ENCODE measurements around the gene NTRK3.
"Not testable (repeated sequence)": the region's sequence is repeated elsewhere in the genome, so short reads cannot be mapped to it uniquely, and the experiment has no call there.

NTRK3 gene

DNA sequence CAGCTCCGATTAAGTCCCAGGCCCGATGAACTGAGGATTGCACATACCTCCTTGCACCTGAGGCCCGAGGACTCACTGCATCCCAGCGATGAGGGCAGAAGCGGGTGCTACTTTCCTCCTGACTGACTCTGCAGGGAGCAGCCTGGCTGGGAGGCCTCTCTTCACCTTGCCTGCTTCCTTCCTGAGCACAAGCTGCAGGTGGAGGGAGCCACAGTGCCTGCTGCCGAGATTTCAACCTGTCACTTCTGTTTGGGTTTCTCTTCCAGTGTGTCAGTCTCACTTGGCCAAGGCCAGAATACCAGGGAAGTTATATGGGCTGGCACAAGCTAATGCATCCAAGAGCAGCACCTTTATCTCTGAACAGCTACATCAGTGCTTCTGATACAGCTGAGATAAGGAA, 185.4 kb downstream of the NTRK3 start:
- DNase-seq: no peak

DNA sequence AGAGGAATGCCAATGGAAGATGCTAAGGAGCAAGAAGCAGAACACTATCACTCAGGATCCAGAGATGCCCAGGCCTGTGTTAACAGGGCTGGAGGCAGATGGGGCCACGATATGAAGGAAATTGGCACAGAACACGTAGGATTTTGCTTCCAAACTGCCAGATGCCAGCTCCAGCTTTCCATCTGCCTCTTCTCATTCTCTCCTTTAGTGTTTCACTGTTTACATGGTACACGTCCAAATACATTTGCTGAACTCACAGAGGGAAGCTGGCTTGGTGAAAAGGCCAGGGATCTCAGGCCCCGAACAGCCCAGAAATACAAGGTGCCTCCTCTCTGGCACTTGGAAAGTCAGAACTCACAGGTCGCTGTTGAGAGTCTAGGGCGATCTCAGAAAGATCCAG, 187.0 kb downstream of the NTRK3 start:
- no peak for DNase-seq

DNA sequence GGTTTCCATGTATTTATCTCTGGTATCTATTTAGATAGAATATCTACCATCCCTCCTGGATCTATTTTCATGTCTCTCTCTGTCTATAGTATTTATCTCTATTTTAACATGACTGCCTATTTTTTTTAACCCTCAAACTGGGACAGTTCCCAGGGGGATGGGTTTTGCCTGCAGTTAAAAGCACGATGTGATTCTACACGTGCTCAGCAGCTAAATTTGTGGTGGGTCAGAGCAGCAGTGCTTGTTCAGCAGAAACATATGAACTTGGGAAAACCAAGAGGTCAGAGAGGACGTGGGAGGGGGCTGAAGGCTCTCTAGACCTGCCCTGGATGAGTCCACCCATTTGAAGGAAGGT, 189.2 kb downstream of the NTRK3 start:
- DNase-seq: no peak

DNA sequence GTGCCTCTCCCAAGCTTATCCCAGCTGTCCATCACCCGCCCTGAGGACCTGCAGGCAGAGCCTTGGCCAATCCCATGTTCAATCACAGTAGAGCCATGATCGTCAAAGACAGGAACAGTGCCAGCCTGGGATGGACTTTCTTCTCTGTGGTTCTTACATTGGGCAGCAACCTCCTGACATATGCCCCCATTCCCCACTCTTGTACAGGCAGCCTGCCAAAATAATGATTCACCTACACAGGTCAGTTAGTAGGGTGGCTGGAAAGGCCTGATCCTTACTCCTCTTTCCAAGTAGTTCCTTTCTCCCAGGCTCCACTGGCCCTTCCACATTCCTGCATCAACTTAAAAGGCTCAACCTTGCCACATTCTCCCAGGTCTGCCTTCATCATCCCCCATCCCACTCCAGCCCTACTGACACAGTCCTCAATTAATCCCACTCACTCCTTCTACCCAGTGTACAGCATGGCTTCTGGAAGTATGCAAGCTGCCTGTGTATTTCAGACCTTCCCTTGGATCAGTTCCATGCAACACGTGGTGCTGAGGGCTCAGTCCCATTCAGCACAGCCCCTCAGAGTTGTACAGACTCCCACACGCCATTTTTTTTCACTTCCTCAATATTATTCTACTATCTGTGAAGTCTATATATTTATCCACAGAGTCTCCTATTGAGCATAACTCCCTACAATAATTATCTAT, 189.8 kb downstream of the NTRK3 start:
- no peak for DNase-seq

DNA sequence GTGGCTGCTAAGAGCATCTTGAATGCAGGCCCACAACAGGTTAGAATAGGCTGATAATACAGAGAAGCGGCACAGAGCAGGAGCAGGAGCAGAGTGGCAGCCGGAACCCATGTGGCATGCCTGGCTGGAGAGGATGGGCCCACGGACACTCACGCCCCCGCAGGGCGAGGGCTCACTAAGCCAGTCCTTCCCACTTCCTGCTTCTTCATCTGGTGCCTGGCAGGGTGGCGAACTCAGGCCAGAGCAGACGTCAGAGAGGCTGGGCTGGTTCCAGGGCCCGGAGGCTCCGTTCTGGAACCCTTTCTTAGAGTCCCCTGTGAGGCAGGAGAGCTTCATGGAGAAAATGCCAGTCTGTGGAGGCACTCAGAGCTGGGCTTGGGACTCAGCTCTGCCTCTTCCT, 195.1 kb downstream of the NTRK3 start:
- DNase-seq: no peak

DNA sequence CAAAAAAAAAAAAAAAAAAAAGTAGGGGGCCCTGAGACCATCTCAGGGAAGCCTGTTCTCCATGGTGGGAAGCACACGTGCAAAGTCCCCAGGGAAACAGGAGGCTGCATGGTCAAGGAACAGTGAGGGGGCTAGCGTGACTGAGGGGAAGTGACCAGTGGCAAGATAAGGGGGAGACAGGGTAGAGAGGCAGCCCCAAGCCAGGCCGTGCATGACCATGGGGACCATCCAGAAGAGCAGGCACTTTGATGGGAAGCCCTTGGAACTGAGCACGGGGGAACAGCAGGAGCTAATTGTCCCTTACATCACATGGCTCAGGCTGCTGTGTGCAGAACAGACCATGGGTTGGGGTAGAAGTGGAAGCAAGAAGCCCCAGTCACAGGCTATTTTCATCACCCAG, 196.2 kb downstream of the NTRK3 start:
- no peak for DNase-seq

DNA sequence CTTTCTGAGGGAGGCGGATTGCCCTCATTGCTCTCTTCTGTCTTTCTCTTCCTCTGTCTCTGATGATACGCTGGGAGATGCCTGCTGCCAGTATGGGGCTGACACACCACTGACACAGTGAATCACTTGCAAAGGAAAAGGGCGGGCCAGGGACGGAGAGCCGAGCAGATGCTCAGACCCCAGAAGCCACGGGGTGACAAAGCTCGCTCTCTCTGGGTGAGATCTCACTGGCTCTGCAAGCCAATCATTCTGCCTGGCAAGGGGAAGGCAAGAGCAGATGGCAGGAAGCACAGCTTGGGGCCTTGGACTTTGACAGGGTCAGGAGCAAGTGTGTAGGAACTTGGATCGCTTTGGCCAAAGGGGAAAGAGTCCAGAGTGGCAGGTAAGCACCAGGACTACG, 198.7 kb downstream of the NTRK3 start:
- no peak for DNase-seq

DNA sequence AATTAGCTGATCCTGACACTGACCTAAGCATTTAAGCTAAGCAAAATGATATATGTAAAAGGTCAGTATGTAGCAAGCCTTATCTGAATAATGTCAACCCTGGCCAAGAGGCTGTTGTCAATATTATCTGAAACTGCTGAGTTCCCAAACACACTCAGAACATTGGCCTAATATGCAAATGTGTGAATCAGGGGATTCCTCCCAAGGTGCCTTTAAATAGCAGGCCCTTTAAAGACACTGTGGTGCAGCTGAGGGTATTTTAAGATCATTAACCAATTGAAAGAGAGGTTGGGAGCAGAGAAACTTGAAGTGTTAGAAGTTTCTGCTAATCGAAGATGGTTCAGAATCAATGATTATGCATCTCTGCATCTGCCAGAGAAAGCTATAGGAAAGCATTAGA, 207.0 kb downstream of the NTRK3 start:
- no peak for DNase-seq

DNA sequence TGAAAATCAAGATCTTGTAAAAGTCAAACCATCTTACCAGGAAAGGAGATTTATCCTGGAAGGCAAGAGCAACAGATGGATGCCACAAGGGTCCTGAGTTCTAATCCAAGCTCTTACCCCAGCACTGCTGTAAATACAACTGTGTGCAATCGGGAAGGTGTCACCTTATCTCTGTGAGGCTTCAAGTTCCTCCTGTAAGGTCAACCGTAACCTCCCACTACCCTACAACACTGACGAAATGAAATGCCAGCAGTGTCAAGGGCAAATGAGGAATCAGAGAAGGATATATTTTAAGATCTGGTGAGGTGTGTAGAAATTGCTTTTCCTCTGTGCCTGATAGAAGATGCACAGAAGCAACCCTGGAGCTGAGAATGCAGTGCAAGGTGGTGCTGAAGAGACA, 207.8 kb downstream of the NTRK3 start:
- DNase-seq: no peak

DNA sequence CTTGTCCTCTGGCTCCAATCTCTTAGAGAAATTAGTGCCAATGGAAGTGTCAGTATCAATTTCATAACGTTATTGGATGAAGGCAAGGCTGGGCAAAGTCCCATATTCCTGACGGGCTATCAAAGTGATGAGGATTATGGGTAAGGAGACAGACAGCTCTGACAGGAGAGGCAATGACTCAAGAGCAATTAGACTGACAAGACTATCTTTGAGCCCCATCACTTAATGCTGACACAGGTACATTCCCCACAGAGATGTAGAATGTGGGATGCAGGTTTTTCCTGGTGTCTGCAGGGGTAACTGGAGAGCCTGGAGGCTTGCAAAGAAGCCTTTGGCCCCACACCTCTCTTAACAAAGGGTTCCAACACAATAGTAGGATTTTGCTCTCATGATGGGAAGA, 208.3 kb downstream of the NTRK3 start:
- DNase-seq: no peak

DNA sequence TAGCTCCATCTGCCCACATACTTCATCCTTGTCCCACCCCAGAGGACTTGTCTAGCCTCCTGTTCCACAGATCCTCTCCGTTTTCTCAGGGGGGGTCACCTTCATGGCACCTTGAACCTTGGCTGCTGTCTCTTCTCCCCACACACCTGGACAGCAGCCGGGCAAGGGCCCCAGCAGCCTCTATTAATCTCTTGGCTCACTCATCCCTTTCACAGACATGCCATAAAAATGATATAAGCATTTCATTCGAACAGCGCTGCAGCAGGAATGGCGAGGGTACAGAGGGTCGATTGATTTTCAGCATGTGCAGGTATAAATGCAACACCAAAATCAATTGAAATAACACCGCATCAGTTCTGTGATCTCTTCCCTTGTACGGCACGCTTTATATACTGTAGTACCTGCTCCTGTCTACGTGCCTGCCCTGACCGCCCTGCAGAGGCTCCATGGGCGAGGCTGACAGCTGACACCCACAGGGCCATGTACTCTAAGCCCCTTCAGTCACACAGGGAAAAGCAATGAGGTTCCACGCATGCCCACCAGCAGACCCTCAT, 209.9 kb downstream of the NTRK3 start:
- DNase-seq: no peak

DNA sequence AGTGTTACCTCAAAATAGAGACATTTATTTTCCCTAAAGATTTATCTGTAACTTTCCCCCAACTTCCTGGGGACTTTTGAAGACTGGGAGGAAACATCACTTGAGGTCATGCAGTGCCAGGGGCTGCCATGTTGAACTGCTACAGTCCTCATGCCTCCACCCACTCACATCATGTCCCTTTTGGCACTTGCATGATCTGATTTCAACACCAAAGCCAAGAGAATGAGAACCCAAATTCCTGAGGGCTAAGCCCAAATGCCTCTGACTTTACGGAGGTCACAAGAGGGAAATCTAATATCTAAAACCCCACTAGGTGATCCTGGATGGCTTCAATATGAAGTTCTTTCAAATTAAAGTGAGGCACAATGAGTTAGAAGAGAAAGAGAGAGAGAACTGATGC, 213.1 kb downstream of the NTRK3 start:
- no peak for DNase-seq

DNA sequence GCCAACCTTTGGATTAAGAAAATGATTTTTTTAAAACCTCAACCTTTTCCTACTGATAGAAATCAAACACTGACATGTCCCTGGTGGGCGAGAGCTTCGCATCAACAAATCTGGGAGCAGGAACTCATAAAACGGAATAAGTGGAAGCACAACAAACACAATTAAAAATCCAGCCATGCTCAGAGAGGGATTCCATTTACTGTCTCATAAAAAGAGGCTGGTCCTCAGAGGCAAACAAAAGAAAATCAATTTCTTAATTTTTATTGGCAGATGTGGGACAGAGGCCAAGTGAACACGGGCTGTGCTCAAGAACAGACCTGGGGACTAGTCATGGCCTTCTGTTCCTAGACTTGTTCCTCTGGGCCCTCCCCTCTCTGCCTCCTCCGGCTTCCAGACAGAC, 214.5 kb downstream of the NTRK3 start:
- no peak for DNase-seq

DNA sequence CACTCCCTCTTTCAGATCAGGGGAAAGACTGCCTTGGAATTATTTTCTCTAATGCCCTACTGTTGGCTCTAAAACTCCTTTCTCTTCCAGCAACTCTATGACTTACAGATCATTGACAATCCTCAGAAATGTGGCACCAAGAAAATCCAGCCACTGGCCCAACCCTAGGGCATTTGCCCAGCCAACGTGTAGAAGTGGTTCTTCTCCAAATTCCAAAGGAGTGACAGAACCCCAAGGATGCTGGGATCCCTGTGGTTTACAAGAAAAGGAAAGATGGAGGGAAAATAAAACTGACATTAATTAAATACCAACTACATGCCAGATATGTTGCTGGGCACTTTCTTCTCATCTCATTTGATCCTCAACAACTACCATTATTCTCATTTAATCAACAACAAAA, 216.0 kb downstream of the NTRK3 start:
- no peak for DNase-seq

DNA sequence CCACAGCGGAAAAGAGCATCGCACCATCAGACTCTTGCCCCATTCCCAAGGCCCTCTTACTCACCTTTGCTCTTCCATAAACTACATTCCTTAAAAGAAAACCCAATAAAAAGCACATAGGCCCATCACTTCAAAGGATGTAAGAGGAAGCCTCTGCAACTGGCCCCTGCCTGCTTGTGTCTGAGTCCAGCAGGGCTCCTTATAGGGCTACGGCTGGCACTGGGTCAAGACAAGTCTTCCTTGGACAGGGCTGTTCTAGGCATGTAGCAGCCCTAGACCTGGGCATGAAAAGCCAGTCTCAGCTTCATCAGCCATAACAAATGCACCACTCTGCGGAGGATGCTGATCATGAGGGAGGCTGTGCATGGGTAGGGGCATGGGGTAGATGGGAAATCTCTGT, 218.3 kb downstream of the NTRK3 start:
- no peak for DNase-seq

DNA sequence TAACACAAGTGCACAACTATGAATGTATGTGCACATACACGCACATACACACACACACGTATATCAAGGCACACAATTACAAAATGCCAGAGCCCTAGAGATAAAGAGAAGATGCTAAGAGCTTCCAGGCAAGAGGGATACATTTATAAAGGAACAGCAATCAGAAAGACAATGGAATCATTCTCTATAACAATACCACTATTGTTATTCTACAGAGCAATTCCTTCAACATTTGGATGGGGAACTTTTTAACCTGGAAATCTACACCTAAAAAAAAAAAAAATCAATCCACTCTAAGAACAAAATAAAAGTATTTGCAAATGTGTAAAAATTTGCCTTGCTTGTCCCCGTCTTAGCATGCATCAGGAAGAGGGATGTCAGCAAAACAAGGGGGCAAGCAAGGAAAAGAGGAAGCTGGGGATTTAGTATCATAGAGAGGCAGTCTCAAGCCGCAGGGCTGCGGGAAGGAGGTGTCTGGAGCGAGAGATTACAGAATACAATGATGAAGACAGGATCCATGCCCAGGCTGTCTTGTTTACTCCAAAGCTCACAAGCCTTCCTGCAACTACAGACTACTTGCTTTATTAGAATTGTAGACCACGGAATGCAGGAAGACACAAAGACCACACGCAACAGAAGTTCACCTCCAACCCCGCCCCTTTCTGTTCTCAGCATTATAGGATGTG, 220.2 kb downstream of the NTRK3 start:
- DNase-seq: no peak

DNA sequence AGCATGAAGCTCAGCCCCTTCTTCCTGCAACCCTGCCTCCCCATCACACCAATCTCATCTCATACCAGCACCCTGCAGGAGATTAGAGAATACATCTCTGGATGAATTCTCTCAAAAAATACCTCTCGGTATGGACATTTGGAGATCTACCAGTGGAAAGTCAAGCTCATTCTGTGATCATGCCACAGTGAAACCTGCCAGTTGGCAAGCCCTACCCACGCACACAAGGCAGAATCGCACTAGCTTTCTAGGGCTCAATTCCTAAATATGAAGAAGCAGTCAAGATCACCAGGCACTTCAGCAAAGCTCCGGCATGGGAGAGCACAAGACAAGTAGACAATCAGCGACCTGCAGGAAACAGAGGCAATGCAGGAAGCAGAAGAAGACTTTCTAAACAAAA, 221.2 kb downstream of the NTRK3 start:
- no peak for DNase-seq

DNA sequence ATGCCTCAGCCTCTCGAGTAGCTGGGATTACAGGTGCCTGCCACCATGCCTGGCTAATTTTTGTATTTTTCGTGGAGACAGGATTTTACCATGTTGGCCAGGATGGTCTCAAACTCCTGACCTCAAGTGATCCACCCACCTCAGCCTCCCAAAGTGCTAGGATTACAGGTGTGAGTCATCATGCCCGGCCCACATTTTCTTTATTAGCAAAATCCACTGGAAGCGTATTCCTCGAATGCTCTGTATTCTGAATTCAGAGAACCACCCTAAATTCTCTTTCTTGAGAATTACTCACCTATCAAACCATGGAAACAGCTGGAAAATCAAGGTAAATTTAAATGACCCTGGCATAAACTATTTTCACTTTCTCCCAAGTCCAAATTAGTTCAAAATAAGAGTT, 223.1 kb downstream of the NTRK3 start:
- not testable (repeated sequence) for DNase-seq

DNA sequence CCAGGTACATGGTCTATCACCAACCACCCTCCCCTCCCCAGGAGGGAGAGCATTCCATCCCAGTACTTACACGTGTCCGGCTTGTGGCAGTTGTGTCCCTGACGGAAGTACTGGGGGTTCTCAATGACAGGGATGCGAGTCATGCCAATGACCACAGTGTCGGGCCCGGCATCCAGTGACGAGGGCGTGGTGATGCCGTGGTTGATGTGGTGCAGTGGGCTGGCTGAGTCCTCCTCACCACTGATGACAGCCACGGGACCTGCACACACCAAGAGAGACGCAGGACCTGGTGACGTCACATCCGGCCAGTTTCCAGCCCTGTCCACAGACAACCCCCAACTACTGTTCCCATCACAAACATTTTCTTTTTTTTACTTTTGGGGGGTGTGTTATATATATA, 223.8 kb downstream of the NTRK3 start:
- no peak for DNase-seq

DNA sequence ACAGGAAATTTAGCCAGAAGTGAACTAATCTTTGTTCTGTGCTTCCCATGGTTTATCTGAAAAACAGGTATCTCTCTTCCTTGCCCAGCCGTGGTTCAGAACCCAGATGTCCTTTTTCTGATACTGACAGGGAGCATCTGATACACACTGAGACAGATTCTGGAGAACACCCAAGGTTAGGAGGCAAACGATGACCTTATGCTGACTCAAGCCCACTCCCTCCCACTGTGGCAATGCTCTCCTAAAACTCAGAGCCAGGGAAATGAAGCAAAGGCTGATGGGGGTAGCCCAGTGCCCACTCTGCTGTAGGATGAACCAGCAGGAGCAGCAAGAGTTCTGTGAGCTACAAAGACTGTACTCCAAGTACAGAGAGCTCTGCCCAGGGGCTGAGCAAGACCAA, 225.1 kb downstream of the NTRK3 start:
- DNase-seq: no peak

DNA sequence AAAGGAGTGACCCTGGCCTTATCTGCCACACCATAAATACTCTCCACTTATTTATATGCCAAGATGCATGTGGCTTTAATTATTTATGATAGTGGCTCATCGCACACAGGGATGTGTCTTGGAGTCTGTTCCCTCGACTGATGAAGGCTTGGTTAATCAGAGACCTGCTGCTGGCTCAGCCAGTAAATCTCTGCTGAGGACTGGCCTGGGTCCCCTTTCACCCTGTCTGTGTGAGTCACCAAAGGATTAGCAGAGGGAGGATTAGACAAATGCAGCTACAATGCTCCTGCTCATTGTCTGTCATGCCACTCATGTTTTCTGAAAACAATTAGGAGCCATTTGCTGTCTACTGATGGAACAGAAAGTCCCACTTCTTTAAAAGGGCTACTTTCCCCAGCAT, 226.8 kb downstream of the NTRK3 start:
- DNase-seq: no peak

DNA sequence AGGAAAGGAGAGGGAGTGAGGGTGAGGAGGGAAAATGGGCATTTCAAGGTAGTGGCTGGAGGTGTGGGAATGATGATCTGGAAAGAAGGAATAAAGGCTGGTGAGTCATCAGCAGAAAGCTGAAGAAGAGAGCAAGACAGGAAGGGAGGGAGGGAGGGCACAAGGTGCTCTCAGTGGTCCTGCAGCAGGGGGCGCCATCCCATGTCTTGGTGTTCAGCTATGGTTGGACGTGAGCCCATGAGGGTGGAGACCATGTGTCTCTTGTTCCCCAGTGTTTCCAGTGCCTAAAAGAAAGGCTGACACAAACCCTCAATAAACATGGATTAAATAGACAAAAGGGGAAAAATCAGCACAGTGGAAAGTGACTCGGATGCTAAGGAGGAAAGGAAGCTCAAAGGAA, 228.5 kb downstream of the NTRK3 start:
- DNase-seq: no peak

DNA sequence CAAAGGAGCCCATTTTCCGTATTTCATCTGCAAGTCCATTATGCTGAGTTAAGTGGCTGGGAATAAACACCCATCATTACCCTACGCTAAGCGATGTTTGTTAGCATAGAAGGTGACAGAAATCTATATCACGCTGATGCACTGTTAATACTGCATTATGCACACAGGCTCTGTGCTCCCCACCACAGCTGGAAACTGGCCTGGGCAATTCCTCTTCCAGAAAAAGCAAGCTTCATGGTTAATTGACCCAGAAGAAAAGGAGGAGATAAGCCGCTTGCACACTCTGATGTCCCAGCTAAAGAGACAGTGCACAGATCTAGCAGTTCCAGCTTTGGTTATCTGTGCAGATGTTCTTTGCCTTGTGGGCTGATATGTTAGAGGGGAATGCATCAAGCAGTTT, 232.6 kb downstream of the NTRK3 start:
- no peak for DNase-seq

DNA sequence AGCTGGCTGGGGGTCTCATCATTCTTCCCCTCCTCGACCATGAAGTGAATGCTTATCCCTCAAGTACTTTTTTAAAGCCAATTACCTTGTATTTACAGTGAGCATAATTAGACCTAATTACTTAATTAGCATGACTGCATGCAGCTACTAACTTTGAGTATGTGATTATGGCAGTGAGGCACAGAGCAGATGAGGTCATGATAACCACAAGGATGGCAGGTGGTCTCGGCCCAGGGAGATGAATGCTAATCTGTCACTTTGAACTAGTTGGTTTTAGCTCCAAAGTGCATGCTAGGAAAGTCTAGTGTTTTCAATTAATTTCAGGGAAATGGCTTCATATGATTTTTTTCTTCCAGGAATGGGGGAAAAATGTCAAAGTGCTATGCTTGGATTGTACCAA, 233.8 kb downstream of the NTRK3 start:
- no peak for DNase-seq

DNA sequence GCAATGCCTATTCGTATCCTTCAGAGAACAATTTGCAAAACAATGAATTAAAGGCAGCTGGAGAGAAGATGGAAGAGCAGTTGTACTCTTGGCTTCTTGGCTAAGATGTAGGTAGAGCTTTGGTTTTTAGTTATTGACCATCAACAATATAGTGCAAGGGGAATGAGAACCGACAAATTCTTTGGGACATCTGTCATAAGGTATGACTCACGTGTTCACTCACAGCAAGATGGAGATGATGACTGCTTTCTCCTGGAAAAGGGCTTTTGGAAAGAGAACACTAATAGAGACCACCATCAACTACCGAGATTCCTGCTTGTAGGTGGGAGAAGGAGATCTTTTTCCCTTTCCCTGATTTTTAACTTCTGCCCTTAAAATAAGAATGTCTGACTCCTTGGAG, 234.9 kb downstream of the NTRK3 start:
- no peak for DNase-seq
